Activated T-helper 2 cell treated with anti-CD3 and anti-CD28 coated beads, Interferon-gamma antibody, Interleukin-2, Interleukin-4, amounts not matched to agents 10 μg/mL and 5 μg/mL and 100 μg/mL, durations not matched to agents 14 hours and 24 hours and 36 hours (primary cell): ENCODE results near the gene SPTB. TPM values are rescaled to one million over a fixed set of nuclear protein-coding genes. Genes with fewer than 3 reads are reported as not detected.

ENCODE experiments used
- DNase-seq: peaks from one replicate; pipeline ENCODE4 v3.0.0; 2021; ENCODE audit warnings: low spot score
- H3K27ac Mint-ChIP-seq: one replicate; pipeline ENCODE4 v1.8.0; 2021; ENCODE audit warnings: mixed read lengths
- H3K27me3 Mint-ChIP-seq: one replicate; pipeline ENCODE4 v1.8.0; 2021; ENCODE audit warnings: low read depth, mixed read lengths
- H3K36me3 Mint-ChIP-seq: one replicate; pipeline ENCODE4 v1.8.0; 2021; ENCODE audit warnings: low read depth, mixed read lengths
- H3K4me1 Mint-ChIP-seq: one replicate; pipeline ENCODE4 v1.8.0; 2021; ENCODE audit warnings: low read depth, mixed read lengths
- H3K4me3 Mint-ChIP-seq: one replicate; pipeline ENCODE4 v1.8.0; 2021; ENCODE audit warnings: low read depth, mild to moderate bottlenecking, moderate library complexity, mixed read lengths
- H3K9me3 Mint-ChIP-seq: one replicate; pipeline ENCODE4 v1.8.0; 2021; ENCODE audit warnings: mixed read lengths
- intact Hi-C: fragments of 100-400 bp; cut with micrococcal nuclease; formaldehyde crosslinking; loops from one replicate; pipeline ENCODE4 v1.15.1; 2023
- total RNA-seq: library from RNA; stranded (reverse); gene quantifications from 2 replicates; pipeline ENCODE4 v1.2.3, GENCODE V29; 2022

The SPTB gene
- total RNA-seq, 1 donor from 2014 or later: 0.05 TPM

GRCh38 chr14:64748995-64749714, 130.6 kb downstream of the SPTB start:
- intact Hi-C loops: no loop called here
- Mint-ChIP-seq H3K27ac (no peak overlapping the region), H3K36me3 (peaks cover 2% of the 10 kb centered on the region), H3K27me3 (peaks cover 2% of the 10 kb centered on the region), H3K4me3 (no peak overlapping the region), H3K4me1 (peaks cover 4% of the 10 kb centered on the region), H3K9me3 (no peaks in the 10 kb centered on the region)
- no peak for DNase-seq

GRCh38 chr14:64748521-64748920, 131.2 kb downstream of the SPTB start:
- H3K27ac Mint-ChIP-seq: no peak overlapping the region
- no peaks in the 10 kb centered on the region for H3K9me3 Mint-ChIP-seq
- peaks cover 4% of the 10 kb centered on the region for H3K36me3 Mint-ChIP-seq
- no peak for DNase-seq
- intact Hi-C loops: no loop called here
- no peaks in the 10 kb centered on the region for H3K27me3 Mint-ChIP-seq
- H3K4me1 Mint-ChIP-seq: peaks cover 4% of the 10 kb centered on the region
- H3K4me3 Mint-ChIP-seq: no peak overlapping the region

- Mint-ChIP-seq H3K27ac (no peak overlapping the region), H3K9me3 (no peaks in the 10 kb centered on the region), H3K4me3 (no peak overlapping the region), H3K4me1 (peaks cover 4% of the 10 kb centered on the region), H3K27me3 (no peaks in the 10 kb centered on the region), H3K36me3 (peaks cover 4% of the 10 kb centered on the region)
- no peak for DNase-seq
- intact Hi-C loops: no loop called here
Observed at GRCh38 chr14:64747327-64747726, 132.4 kb downstream of the SPTB start.

GRCh38 chr14:64746298-64747250, 133.1 kb downstream of the SPTB start:
- Mint-ChIP-seq H3K36me3 (peaks cover 4% of the 10 kb centered on the region), H3K9me3 (no peaks in the 10 kb centered on the region), H3K4me1 (peaks cover 4% of the 10 kb centered on the region), H3K27ac (no peak overlapping the region), H3K4me3 (no peak overlapping the region), H3K27me3 (no peaks in the 10 kb centered on the region)
- intact Hi-C loops: no loop called here
- DNase-seq: no peak

- no peaks in the 10 kb centered on the region for H3K9me3 Mint-ChIP-seq
- H3K27ac Mint-ChIP-seq: no peak overlapping the region
- peaks cover 4% of the 10 kb centered on the region for H3K36me3 Mint-ChIP-seq
- no peak overlapping the region for H3K4me3 Mint-ChIP-seq
- no peaks in the 10 kb centered on the region for H3K27me3 Mint-ChIP-seq
- no peak for DNase-seq
- H3K4me1 Mint-ChIP-seq: peaks cover 4% of the 10 kb centered on the region
- intact Hi-C loops: no loop called here
Observed at GRCh38 chr14:64745511-64746091, 134.1 kb downstream of the SPTB start.

- DNase-seq: no peak
- intact Hi-C loops: no loop called here
- Mint-ChIP-seq H3K9me3 (no peaks in the 10 kb centered on the region), H3K36me3 (peaks cover 4% of the 10 kb centered on the region), H3K27me3 (no peaks in the 10 kb centered on the region), H3K4me3 (no peak overlapping the region), H3K4me1 (peaks cover 4% of the 10 kb centered on the region), H3K27ac (no peak overlapping the region)
Observed at GRCh38 chr14:64743061-64743460, 136.6 kb downstream of the SPTB start.

- Mint-ChIP-seq H3K4me1 (peaks cover 4% of the 10 kb centered on the region), H3K9me3 (no peaks in the 10 kb centered on the region), H3K27me3 (no peaks in the 10 kb centered on the region), H3K27ac (no peak overlapping the region), H3K36me3 (peaks cover 4% of the 10 kb centered on the region), H3K4me3 (no peak overlapping the region)
- intact Hi-C loops: no loop called here
- no peak for DNase-seq
Observed at GRCh38 chr14:64741961-64742360, 137.7 kb downstream of the SPTB start.

GRCh38 chr14:64741200-64741599, 138.5 kb downstream of the SPTB start:
- intact Hi-C loops: no loop called here
- Mint-ChIP-seq H3K27me3 (no peaks in the 10 kb centered on the region), H3K4me1 (peaks cover 4% of the 10 kb centered on the region), H3K9me3 (no peaks in the 10 kb centered on the region), H3K36me3 (peaks cover 4% of the 10 kb centered on the region), H3K4me3 (no peak overlapping the region), H3K27ac (no peak overlapping the region)
- DNase-seq: no peak

- Mint-ChIP-seq H3K4me1 (peaks cover 7% of the 10 kb centered on the region), H3K9me3 (no peaks in the 10 kb centered on the region), H3K27me3 (no peaks in the 10 kb centered on the region), H3K27ac (no peak overlapping the region), H3K4me3 (no peak overlapping the region), H3K36me3 (no peaks in the 10 kb centered on the region)
- no peak for DNase-seq
- intact Hi-C loops: no loop called here
Observed at GRCh38 chr14:64738281-64738804, 141.4 kb downstream of the SPTB start.

- Mint-ChIP-seq H3K36me3 (no peaks in the 10 kb centered on the region), H3K27me3 (no peaks in the 10 kb centered on the region)
- intact Hi-C loops: no loop called here
Observed at GRCh38 chr14:64737391-64738280, 142.1 kb downstream of the SPTB start.

GRCh38 chr14:64736271-64737169, 143.2 kb downstream of the SPTB start:
- no peaks in the 10 kb centered on the region for H3K9me3 Mint-ChIP-seq
- no peak overlapping the region for H3K27ac Mint-ChIP-seq
- peaks cover 7% of the 10 kb centered on the region for H3K4me1 Mint-ChIP-seq
- no peak for DNase-seq
- H3K36me3 Mint-ChIP-seq: no peaks in the 10 kb centered on the region
- H3K27me3 Mint-ChIP-seq: no peaks in the 10 kb centered on the region
- H3K4me3 Mint-ChIP-seq: no peak overlapping the region
- intact Hi-C loops: no loop called here

More at GRCh38 chr14:64737391-64738280, 142.1 kb downstream of the SPTB start:
- no peak overlapping the region for H3K4me3 Mint-ChIP-seq
- H3K9me3 Mint-ChIP-seq: no peaks in the 10 kb centered on the region
- H3K27ac Mint-ChIP-seq: no peak overlapping the region
- peaks cover 7% of the 10 kb centered on the region for H3K4me1 Mint-ChIP-seq
- no peak for DNase-seq
